DMS114 treated with DMSO at 0.1 percent for 48 hours (cell line): ENCODE data around the gene WDR59.
"Not testable (repeated sequence)": the region's sequence is repeated elsewhere in the genome, so short reads cannot be mapped to it uniquely, and the experiment has no call there.

ENCODE experiments used
- DNase-seq: peaks from one replicate; lab custom pipeline; 2025; ENCODE audit not compliant: unreplicated experiment; lab: John Stamatoyannopoulos, UW

The WDR59 gene

DNA sequence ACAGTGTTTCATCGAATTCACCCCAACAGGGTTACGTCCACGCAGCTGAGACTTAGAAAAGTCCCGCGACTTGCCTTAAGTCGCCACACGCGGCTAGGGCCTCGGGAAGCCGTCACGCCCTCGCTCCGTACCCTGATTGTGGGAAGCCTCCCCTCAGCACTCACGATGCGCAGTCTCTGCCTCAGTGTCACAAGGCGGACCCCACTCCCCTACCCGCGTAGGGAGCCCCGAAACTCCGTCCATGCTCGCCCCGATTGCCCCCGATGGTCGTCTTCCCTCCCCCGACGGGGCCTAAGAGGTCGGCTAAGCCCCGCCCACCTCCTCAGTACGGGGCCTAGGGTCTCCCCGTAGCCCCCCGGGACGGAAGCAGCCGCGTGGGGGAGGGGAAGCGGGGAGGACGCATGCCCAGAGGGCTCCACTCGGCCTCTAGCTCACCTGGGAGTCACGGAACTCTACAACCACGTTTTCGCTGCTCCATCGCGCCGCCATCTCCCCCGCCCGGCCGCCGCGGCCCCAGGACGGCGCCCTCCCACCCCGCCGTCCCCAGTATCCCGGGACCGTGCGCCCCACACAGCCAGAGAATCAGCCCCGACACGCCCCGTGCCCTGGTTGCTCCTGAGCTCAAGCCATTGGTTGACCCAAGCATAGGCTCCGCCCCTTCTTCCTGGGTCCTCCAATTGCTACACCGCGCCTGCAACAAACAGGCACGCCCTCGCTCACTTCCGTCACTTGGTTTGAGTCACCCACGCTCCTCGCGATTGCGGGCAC lies at the start of gene WDR59:
WDR59 (minus strand) TSS at position 595 of the 768 bp plus-strand sequence; CDS start at position 489, 106 bp downstream.
- DNase-seq = peak; percentile 99

GRCh38 chr16:75032655-75033054 lies 47.7 kb upstream of the WDR59 start:
- DNase-seq = no peak

- no peak for DNase-seq
Observed at GRCh38 chr16:75029854-75030253, 44.9 kb upstream of the WDR59 start.

GRCh38 chr16:75028544-75029135 lies 43.7 kb upstream of the WDR59 start:
- DNase-seq = no peak

- DNase-seq = no peak
Observed at GRCh38 chr16:75027520-75028300, 42.8 kb upstream of the WDR59 start.

- no peak for DNase-seq
Observed at GRCh38 chr16:75026892-75027391, 42.0 kb upstream of the WDR59 start.

DNA sequence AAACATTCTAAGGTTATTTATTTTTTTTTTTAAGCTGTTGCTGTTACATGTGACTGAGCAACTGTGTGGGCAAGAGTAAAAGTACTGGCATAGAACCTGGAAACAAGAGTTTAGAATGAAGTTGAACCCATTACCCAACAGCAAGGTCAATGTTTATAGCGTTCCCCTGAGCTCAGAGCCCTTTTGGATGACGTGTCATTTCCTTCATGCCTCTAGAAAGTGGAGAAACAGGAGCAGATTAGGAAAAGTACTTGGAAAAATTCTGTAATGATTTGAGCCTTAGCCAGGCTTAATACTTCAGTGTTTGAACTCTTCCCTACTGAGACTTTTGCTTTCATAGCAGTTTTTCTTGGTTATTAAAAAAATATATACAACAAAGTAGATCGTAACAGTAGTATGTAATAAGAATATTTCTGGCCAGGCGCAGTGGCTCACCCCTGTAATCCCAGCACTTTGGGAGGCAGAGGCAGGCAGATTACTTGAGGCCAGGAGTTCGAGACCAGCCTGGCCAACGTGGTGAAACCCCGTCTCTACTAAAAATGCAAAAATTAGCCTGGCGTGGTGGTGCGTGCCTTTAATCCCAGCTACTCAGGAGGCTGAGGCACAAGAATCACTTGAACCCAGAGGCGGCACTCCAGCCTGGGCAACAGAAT lies 41.4 kb upstream of the WDR59 start:
- not testable (repeated sequence) for DNase-seq

DNA sequence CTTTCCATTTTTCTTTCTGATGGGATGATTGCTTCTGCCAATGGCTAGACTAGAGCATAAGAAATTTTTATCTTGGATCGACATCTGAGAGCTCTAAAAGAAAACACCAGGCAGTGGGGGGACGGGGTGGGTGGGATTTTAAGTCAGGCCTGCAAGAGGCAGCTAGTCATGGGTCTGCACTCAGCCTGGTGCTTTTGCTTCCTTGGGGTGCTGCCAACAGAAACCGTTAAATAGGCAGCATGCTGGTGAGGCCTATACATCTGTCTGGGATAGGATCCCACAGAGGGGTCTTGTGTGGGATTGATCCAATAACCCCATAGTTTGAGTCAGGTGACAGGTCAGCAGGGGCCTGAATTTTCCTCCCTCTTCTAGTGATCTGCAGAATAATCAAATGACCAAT lies 40.8 kb upstream of the WDR59 start:
- no peak for DNase-seq

DNA sequence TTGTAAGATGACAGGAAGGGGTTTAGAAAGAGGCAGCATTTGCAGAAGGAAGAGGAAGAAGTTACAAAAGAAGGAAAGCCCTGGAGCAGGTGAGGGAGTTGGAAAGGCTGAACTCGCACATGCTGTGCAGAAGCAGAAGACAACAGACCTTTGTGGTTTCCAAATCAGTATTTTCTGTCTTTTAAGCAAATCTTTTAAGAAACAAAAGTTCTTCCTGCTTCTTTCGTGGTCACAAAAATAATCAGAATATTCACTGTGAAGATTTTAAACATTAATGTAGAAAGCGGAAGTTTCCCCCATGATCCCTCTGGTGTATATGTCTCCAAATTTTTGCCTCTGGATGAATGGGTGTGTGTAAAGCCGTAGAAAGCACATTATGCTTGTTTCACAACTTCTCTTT lies 39.7 kb upstream of the WDR59 start:
- no peak for DNase-seq

DNA sequence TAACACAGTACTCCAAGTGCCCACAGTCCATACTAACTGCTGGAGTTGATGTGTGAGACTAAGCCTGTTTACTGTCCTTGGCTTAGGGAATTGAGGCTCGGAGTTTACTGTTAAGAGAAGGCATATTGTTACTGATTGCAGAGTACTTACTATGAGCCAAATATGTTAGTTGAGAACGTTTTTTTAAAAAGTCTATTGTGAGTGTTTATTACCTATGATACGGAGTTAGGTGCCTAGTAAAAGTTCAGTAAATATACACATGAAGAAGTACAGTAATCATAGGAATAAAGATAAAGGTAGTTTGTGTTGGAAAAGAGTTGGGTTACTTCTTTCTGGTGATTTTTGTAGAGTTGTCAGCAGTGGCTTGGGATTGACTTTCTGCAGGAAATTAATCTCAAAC lies 39.3 kb upstream of the WDR59 start:
- DNase-seq = no peak

DNA sequence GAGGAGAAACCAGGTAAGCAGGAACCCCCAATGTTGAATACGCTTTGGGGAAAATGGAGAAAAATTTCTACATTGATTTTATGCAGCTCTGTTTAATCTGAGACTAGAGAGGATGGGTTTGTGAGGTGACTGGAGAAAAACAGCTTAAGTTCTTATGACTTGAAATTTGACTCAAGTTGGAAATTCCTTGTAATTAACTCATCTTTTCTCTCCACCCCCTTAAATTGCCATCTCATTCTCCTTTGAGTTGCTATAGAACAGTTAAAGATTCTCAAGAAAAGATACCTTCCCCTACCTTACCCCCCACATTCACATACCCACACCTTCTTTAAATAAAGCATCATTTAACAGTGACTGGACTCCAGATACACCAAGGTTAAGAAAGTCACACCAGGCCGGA lies 38.1 kb upstream of the WDR59 start:
- DNase-seq = no peak

GRCh38 chr16:75022567-75022966 lies 37.6 kb upstream of the WDR59 start:
- DNase-seq = no peak

DNA sequence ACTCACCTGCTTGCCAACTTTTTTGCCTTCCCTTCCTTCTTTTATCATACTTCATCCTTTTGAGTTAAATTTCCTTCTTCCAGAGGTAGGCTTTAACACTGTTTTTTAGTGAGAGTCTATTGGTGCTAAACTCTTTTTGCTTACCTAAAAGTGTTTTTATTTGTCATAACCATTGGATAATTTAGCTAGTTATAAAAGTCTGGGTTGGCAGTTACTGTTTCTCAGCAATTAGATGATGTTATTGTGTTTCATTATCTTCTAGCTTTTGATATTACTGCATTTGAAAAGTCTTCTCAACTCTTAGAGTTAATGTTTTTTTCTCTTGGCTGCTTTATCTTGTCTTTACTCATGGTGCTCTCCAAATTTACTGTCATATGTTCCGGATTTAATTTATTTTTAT lies 36.5 kb upstream of the WDR59 start:
- DNase-seq = no peak

- no peak for DNase-seq
Observed at GRCh38 chr16:75019586-75019985, 34.7 kb upstream of the WDR59 start.

DNA sequence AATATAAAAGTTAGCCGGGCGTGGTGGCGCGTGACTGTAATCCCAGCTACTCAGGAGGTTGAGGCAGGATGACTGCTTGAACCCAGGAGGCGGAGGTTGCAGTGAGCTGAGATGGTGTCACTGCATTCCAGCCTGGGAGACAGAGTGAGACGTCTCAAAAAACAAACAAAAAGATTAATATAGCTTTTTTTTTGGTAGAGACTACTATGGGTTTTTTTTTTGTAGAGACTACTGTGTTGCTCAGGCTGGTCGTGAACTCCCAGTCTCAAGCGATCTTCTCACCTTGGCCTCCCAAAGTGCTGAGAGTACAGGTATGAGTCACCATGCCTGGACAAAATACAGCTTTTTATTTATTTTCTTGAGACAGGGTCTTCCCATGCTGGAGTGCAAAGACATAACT lies 34.1 kb upstream of the WDR59 start:
- DNase-seq = no peak

DNA sequence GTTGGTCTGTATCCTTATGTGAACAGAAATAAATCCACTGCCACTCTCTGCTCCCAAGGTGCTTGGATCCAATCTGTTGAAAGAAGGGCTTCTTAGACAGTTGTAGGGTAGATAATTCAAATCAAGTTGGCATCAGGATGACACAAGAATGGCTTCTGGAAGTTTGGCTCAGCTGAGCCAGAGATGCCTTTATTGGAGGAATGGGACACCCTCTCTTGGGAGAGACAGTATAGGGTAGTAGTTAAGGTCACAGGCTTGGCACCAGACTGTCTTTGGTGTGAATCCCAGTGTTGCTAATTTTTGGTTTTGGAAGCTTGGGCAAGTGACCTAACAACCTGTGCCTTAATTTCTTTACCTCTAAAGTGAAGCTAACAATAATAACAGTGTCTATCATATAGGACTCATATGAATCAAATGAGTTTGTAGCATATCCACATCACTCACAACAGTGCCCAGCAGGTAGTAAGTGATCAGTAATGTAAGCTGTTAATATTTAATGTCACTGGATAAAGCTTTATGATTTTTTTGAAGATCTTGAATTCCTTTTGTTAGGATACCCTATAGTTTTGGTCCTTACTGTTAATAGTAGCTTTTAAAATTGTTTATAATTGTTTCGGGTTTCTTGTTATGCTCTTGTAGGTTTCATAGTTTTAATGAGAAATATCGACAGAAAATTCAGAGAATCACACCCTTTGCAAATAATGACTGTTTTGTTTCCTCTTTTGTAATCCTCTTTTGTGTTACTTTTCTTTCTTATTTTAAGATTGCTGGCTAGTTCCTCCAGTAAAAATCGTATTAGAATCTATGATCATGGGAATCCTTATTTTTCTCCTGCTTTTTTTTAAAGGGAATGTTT lies 33.0 kb upstream of the WDR59 start:
- no peak for DNase-seq

DNA sequence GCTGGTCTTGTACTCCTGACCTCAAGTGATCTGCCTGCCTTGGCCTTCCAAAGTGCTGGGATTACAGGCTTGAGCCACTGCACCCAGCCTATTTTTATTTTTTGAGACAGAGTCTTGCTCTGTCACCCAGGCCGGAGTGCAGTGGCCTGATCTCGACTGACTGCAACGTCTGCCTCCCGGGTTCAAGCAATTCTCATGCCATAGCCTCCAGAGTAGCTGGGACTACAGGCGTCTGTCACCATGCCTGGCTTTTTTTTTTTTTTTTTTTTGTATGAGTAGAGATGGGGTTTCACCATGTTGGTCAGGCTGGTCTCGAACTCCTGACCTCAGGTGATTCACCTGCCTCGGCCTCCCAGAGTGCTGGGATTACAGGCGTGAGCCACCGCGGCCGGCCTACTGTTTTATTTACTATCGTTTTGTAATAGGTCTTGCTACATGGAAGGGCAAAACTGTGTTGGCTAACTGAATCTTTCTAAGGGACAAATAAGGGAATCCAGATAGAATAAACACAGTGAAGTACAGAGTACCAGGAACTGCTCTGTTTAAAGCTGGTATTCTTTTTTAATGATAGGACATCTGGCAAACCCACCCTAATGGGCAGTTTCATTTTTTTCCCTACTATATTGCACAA lies 31.6 kb upstream of the WDR59 start:
- not testable (repeated sequence) for DNase-seq

GRCh38 chr16:75014318-75014717 lies 29.4 kb upstream of the WDR59 start:
- no peak for DNase-seq

DNA sequence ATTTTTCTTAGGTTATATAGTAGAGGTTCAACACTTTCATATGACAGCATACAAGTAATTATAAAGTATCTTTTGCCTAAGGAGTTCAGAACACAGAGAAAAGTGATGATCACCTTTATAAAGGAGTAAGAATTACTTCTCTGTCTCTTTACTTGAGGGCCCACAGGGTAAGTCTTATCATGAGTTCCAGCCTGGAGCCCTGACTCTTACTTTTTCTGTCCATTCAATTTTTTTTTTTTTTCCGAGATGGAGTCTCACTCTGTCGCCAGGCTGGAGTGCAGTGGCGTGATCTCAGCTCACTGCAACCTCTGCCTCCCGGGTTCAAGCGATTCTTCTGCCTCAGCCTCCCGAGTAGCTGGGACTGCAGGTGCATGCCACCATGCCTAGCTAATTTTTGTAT lies 28.2 kb upstream of the WDR59 start:
- not testable (repeated sequence) for DNase-seq
